H1 (cell line): ENCODE measurements around the gene ANKRD29. TPM values are rescaled to one million over a fixed set of nuclear protein-coding genes. Genes with fewer than 3 reads are reported as not detected.

ENCODE experiments used
- CBX5 ChIP-seq: fragments of 300-800, 300-1000 bp; sonication (generic); IDR thresholded peaks from 2 replicates; pipeline ENCODE4 v1.7.1; 2016; ENCODE audit warnings: antibody characterized with exemption, low read length, low read depth
- CBX8 ChIP-seq: fragments of 300-800, 300-1000 bp; sonication (generic); IDR thresholded peaks from 2 replicates; pipeline ENCODE4 v1.7.1; 2016; ENCODE audit warnings: low read depth, low read length, borderline replicate concordance
- CHD2 ChIP-seq: IDR thresholded peaks from 2 replicates; pipeline ENCODE4 v1.6.1; 2012; ENCODE audit warnings: low read length, improper control_type of control experiment
- HDAC6 ChIP-seq: IDR thresholded peaks from one replicate; pipeline ENCODE4 v1.7.1; 2012; ENCODE audit warnings: low read depth, mild to moderate bottlenecking, inconsistent platforms, low read length, moderate library complexity
- KDM5A ChIP-seq: fragments of 200-600 bp; IDR thresholded peaks from 2 replicates; pipeline ENCODE4 v1.7.1; 2012; ENCODE audit warnings: mild to moderate bottlenecking, low read length, inconsistent platforms, mixed read lengths
- RAD21 ChIP-seq, 2 experiments: IDR thresholded peaks in 1 of 2; conservative IDR thresholded peaks in 1 of 2; 2 replicates each; pipeline ENCODE4 v1.6.1; 2011; ENCODE audit warnings: low read depth in 2 of 2, low read length in 2 of 2, improper control_type of control experiment in 1 of 2, inconsistent platforms in 1 of 2, mild to moderate bottlenecking in 1 of 2, moderate library complexity in 1 of 2
- SIN3A ChIP-seq, 2 experiments: IDR thresholded peaks in 1 of 2; conservative IDR thresholded peaks in 1 of 2; 2 replicates each; pipeline ENCODE4 v1.6.1; 2011 to 2012; ENCODE audit warnings: low read length in 2 of 2, improper control_type of control experiment in 1 of 2, low read depth in 1 of 2, mild to moderate bottlenecking in 1 of 2
- ZNF274 ChIP-seq: IDR thresholded peaks from 2 replicates; pipeline ENCODE4 v1.7.0; 2012; ENCODE audit warnings: low read length, borderline replicate concordance; ENCODE audit errors: extremely low read depth
- polyA plus RNA-seq, 7 experiments: library from polyadenylated mRNA; depleted of rRNA in 3 of 7; stranded (reverse) in 5 of 7; unstranded in 2 of 7; fragments of >200 nt in 5 of 7; fragments of 200-250 nt in 2 of 7; gene quantifications; 1 replicate in 5 of 7; 2 replicates in 1 of 7; 4 replicates in 1 of 7; pipeline versions ENCODE4 v1.2.1 to v1.2.3, GENCODE V29; 2011 to 2013; ENCODE audit warnings: missing spikeins in 2 of 7, mixed read lengths in 2 of 7
- total RNA-seq: library from RNA; stranded (reverse); fragmentation: NEBNext Ultra II Directional; extraction: Animal tissue kit (Norgen Biotek cat#: 25700); gene quantifications from 2 replicates; pipeline ENCODE4 v1.2.1, GENCODE V29; 2021
- TF ChIP-seq, protein P1 (sequence below): fragments of 300-600 bp; sonication (generic); IDR thresholded peaks from 2 replicates; pipeline ENCODE4 v1.7.1; 2012; ENCODE audit warnings: low read length, moderate library complexity, mild to moderate bottlenecking, inconsistent platforms; ENCODE audit not compliant: insufficient replicate concordance

Gene ANKRD29
- total and polyA plus RNA-seq, 2 of the 8 experiments (the other 6 are each of a cell fraction or from before 2014, with no cell fraction given): 3.0 to 7.3 TPM

DNA sequence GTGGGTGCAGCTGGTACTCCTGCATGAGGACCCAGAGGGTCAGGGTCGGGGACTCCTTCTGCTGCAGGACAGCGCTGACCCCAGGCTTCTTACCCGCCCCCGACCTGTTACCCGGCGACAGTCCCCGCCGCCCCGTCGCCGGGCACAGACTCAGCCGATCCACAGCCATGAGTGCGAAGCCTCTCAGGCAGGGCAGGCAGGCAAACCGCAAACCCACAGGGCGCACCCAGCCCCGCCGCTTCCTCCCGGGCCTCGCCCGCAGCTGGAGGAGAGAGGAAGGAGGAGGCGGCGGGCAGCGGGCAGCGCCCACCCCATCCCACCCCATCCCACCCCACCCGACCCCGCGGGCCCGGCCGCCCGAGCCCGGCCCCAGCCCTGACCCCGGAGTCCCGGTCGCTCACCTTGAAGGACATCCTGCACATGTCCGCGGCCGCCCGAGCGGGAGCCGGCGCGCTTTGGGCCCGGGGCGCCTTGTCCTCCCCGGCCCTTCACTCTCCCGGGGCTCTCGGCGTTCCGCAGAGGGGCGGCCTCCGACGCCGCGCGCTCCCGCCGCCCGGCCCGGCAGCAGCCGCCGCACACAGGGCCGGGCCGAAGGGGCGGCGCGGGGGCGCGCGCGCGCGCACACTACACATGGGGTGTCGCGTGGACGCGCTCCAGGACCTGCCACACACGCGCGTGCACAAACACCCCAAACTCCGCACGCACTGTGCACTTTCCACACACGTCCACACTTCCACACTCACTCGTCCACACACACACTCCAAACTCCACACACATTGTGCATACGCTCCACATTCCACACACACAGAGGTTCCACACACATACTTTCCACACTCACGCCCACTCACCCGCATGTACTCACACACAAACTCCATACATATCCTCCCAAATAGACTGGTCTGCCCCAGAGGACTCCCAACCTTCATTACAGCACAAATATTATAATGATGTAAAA, at the start of gene ANKRD29 (continued):
- TF ChIP-seq RAD21 (IDR thresholded peaks at IDR 0.05 in 1 of 2, conservative IDR thresholded peaks at IDR 0.05 in 1 of 2; ENCODE audit: low read depth in 2 of 2, low read length in 2 of 2): no peak
- no peak for TF ChIP-seq CBX5
- TF ChIP-seq SIN3A (conservative IDR thresholded peaks at IDR 0.05 in 1 of 2, IDR thresholded peaks at IDR 0.05 in 1 of 2; ENCODE audit: low read depth in 1 of 2, low read length in 2 of 2): 0 out of 4 replicates have a peak, but pooled peaks of 1 of the 2 experiments have one; percentile 35
- TF ChIP-seq CHD2: no peak
- TF ChIP-seq, protein P1, sequence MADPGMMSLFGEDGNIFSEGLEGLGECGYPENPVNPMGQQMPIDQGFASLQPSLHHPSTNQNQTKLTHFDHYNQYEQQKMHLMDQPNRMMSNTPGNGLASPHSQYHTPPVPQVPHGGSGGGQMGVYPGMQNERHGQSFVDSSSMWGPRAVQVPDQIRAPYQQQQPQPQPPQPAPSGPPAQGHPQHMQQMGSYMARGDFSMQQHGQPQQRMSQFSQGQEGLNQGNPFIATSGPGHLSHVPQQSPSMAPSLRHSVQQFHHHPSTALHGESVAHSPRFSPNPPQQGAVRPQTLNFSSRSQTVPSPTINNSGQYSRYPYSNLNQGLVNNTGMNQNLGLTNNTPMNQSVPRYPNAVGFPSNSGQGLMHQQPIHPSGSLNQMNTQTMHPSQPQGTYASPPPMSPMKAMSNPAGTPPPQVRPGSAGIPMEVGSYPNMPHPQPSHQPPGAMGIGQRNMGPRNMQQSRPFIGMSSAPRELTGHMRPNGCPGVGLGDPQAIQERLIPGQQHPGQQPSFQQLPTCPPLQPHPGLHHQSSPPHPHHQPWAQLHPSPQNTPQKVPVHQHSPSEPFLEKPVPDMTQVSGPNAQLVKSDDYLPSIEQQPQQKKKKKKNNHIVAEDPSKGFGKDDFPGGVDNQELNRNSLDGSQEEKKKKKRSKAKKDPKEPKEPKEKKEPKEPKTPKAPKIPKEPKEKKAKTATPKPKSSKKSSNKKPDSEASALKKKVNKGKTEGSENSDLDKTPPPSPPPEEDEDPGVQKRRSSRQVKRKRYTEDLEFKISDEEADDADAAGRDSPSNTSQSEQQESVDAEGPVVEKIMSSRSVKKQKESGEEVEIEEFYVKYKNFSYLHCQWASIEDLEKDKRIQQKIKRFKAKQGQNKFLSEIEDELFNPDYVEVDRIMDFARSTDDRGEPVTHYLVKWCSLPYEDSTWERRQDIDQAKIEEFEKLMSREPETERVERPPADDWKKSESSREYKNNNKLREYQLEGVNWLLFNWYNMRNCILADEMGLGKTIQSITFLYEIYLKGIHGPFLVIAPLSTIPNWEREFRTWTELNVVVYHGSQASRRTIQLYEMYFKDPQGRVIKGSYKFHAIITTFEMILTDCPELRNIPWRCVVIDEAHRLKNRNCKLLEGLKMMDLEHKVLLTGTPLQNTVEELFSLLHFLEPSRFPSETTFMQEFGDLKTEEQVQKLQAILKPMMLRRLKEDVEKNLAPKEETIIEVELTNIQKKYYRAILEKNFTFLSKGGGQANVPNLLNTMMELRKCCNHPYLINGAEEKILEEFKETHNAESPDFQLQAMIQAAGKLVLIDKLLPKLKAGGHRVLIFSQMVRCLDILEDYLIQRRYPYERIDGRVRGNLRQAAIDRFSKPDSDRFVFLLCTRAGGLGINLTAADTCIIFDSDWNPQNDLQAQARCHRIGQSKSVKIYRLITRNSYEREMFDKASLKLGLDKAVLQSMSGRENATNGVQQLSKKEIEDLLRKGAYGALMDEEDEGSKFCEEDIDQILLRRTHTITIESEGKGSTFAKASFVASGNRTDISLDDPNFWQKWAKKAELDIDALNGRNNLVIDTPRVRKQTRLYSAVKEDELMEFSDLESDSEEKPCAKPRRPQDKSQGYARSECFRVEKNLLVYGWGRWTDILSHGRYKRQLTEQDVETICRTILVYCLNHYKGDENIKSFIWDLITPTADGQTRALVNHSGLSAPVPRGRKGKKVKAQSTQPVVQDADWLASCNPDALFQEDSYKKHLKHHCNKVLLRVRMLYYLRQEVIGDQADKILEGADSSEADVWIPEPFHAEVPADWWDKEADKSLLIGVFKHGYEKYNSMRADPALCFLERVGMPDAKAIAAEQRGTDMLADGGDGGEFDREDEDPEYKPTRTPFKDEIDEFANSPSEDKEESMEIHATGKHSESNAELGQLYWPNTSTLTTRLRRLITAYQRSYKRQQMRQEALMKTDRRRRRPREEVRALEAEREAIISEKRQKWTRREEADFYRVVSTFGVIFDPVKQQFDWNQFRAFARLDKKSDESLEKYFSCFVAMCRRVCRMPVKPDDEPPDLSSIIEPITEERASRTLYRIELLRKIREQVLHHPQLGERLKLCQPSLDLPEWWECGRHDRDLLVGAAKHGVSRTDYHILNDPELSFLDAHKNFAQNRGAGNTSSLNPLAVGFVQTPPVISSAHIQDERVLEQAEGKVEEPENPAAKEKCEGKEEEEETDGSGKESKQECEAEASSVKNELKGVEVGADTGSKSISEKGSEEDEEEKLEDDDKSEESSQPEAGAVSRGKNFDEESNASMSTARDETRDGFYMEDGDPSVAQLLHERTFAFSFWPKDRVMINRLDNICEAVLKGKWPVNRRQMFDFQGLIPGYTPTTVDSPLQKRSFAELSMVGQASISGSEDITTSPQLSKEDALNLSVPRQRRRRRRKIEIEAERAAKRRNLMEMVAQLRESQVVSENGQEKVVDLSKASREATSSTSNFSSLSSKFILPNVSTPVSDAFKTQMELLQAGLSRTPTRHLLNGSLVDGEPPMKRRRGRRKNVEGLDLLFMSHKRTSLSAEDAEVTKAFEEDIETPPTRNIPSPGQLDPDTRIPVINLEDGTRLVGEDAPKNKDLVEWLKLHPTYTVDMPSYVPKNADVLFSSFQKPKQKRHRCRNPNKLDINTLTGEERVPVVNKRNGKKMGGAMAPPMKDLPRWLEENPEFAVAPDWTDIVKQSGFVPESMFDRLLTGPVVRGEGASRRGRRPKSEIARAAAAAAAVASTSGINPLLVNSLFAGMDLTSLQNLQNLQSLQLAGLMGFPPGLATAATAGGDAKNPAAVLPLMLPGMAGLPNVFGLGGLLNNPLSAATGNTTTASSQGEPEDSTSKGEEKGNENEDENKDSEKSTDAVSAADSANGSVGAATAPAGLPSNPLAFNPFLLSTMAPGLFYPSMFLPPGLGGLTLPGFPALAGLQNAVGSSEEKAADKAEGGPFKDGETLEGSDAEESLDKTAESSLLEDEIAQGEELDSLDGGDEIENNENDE: no peak
- no peak for TF ChIP-seq ZNF274
- TF ChIP-seq HDAC6: no peak
- TF ChIP-seq CBX8: no peak
- no peak for TF ChIP-seq KDM5A
